GM21528 (cell line): Measurements from ENCODE around the gene ANKRD11.
"Not testable (repeated sequence)": the region's sequence is repeated elsewhere in the genome, so short reads cannot be mapped to it uniquely, and the experiment has no call there.

Experiments
- ATAC-seq: cut with Tn5 transposase; IDR thresholded peaks from one replicate; pipeline ENCODE4 v1.9.1; 2021; ENCODE audit warnings: mild to moderate bottlenecking, moderate library complexity; ENCODE audit not compliant: unreplicated experiment, low FRiP score

ANKRD11 gene

DNA sequence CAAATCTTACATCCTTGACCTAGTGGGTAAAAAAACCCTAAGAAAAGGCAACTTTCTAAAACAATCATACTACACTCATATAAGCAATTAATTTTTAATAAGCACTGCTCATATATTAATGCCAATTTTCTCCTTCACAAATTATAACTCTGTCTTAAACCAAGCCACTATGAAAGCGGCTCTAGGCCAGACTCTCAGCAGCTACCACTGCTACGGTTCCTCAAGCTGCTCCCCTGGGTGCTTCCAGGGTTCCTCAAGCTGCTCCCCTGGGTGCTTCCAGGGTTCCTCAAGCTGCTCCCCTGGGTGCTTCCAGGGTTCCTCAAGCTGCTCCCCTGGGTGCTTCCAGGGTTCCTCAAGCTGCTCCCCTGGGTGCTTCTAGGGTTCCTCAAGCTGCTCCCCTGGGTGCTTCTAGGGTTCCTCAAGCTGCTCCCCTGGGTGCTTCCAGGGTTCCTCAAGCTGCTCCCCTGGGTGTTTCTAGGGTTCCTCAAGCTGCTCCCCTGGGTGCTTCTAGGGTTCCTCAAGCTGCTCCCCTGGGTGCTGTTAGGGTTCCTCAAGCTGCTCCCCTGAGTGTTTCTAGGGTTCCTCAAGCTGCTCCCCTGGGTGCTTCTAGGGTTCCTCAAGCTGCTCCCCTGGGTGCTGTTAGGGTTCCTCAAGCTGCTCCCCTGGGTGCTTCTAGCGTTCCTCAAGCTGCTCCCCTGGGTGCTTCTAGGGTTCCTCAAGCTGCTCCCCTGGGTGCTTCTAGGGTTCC is 35.8 kb downstream of the ANKRD11 start:
- ATAC-seq, result not testable (repeated sequence)

- no peak for ATAC-seq
Measured at GRCh38 chr16:89453501-89454321, 36.6 kb downstream of the ANKRD11 start.

- no peak for ATAC-seq
Measured at GRCh38 chr16:89452925-89453324, 37.4 kb downstream of the ANKRD11 start.

DNA sequence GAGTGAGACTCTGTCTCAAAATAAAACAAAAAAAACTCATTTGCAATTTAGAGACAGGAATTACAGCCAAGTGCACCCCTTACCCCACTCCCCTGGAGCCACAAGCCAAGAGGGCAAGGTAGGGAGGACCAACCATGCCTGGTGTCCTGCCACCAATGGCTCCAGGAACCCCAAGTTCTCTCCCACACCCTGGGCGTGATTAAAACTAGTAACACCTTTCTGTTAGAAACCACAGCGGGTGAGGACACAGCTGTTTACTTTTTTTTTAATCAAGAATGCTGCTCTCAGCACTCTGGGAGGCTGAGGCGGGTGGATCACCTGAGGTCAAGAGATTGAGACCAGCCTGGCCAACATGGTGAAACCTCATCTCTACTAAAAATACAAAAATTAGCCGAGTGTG is 38.1 kb downstream of the ANKRD11 start:
- no peak for ATAC-seq

DNA sequence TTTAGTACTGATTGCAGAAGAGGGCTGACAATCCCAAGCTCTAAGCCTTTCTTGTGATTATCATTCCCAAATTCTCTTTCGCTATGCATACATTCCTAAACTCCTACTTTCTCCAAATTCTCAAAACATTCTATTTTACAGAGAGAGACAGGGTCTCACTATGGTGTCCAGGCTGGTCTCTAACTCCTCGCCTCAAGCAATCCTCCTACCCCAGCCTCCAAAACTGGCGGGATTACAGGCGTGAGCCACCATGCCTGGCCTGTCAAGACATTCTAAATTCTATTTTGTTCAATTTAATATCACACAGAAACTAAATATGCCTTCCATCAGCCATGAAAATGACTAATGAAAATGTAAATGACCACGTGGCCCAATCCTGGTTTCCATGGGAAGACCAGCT is 39.8 kb downstream of the ANKRD11 start:
- no peak for ATAC-seq

GRCh38 chr16:89449726-89450335 is 40.5 kb downstream of the ANKRD11 start:
- ATAC-seq, result no peak

DNA sequence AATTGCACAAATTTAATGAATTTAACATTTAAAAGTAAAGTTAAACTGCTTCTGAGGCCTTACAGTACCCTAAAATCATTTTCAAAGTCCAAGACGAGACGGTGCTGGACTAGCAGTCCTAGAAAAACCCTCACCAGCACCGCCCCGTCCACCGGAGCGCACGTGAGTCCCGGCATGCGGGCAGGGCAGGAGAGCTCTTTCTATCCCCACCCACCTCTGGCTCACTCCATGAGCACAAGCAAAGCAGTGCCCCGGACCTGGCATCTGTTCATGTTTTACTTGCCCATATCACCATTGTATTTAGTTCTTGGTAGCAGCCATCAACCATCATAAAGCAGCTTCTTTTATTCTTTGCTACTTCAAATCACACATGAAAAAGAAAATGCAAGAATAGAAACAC is 41.7 kb downstream of the ANKRD11 start:
- ATAC-seq, result no peak

GRCh38 chr16:89446975-89447293 is 43.4 kb downstream of the ANKRD11 start:
- no peak for ATAC-seq

DNA sequence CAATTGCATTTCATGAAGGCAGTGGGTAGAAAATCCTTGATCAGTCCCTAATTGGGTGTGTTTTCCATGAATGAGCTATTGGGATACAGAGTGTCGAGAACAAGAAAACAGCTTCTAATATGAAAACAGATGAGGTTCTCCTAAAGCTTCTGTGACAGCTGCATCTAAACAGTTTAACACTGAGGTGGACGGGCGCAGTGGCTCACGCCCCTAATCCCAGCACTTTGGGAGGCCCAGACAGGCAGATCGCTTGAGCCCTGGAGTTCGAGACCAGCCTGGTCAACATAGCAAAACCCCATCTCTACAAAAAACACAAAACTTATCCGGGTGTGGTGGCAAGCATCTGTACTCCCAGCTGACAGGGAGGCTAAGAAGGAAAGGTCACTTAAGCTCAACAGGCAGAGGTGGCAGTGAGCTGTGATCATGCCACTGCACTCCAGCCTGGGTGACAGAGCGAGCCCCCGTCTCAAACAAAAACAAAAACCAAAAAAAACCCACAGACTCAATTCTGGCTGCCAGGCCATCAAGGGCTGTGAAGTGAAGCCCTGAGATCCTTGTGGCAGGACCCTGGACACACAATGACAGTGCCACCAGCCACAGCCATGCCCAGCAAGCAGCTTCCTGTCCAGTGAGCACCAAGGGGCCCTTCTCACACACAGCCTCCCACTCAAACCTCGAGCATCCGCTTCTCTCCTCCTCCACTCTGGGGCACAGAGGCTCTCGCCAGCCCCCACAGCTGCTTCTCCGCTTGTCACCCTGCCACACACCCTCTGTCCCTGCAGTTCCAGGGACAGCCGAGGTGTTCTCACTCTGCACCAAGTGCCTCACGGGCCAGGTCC is 44.0 kb downstream of the ANKRD11 start:
- ATAC-seq, result no peak

DNA sequence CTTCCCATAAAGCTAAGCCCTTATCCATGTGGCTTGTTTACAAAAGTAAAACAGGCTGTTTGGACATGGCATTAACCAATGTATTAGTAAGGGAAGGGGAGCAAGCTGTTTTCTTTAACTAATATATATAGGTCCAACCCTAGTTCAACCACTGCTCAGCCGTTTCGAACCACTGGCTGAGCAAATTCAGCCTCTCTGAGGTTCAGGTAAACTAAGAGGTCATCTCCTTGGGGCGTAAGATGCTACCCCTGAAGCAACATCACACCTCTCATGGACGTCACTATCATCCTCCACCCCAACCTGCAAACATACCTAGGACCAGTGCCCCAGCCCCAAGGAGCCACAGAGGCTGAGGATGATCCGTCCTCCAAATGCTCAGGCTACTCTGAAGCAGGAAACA is 45.2 kb downstream of the ANKRD11 start:
- no peak for ATAC-seq

DNA sequence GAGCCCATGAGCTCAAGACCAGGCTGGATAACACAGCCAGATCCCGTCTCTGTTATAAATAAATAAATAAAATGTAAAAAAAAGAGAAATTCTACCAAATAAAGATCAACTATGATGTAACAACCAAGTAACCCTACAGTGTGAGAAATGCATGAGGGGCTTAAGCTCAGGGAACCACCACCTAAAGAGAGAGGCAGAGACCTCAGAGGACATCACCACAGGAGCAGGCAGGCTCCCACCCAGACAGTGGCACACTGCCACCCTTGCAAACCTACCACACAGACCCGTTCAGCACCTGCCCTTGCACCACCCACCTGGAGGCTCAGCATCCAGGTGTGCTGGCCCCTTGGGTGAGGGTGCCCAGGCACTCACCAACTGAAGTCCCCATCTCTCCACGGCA is 45.6 kb downstream of the ANKRD11 start:
- no peak for ATAC-seq

- no peak for ATAC-seq
Measured at GRCh38 chr16:89444151-89444723, 46.1 kb downstream of the ANKRD11 start.

DNA sequence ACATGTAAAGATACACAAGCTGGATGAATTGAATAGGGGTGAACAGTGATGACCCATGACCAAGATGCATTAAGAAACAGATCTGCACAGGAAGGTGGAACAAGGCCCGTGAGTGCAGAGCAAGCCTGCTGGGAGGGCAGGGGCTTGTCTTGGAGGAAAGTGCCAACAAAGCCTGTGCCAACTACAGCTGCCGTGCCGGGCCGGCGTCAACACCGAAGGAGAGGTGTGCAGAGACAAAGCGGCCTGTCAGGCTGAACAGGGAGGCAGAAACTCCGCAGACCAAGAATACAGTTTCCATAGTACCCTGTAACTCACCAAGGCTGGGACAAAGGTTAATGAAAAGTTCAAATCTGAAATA is 46.7 kb downstream of the ANKRD11 start:
- ATAC-seq, result no peak

DNA sequence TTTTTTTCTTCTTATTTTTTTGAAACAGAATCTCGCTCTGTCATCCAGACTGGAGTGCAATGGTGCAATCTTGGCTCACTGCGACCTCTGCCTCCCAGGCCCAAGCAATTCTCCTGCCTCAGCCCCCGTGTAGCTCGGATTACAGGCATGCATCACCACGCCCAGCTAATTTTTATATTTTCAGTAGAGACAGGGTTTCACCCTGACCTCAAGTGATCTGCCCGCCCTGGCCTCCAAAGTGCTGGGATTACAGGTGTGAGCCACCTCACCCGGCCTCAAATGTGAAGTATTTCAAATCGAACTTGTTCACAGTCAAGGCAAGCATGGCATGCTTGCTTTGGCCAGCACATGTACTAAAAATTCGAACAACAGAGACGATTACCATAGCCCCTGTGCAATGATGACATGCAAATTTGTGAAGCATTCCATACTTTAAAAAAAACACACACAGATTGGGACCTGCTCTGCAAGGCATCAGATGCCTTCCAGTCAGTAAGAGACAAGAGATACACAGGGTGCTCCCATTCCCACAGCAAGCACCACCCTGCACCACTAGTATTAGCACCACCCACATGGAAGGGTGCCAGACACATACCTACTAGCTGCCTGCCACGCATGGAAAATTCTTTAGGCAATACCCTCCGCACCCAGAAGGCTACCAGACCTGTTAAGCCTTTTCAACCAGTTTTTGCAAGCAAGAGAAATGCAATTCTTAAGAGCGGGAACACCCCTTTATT is 47.2 kb downstream of the ANKRD11 start:
- no peak for ATAC-seq

- no peak for ATAC-seq
Measured at GRCh38 chr16:89442588-89442987, 47.8 kb downstream of the ANKRD11 start.

DNA sequence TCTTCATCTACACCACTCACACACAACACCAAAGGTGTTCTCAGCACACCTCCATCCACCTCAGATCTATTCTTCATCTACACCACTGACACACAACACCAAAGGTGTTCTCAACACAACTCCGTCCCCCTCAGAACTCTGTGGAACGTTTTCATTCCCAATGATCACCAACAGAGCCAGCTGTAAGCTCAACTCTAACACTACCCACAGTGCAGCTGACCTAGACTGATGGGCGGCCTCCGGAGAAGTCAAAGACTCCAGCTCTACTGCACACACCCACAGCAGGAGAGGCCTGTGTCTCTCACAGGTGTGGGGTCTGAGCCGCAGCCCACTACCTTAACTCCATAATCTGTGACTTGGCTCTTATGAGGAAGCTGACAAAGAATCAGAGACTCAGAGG is 50.7 kb downstream of the ANKRD11 start:
- ATAC-seq, result no peak

GRCh38 chr16:89437991-89438390 is 52.4 kb downstream of the ANKRD11 start:
- no peak for ATAC-seq

- no peak for ATAC-seq
Measured at GRCh38 chr16:89437251-89437987, 52.9 kb downstream of the ANKRD11 start.

DNA sequence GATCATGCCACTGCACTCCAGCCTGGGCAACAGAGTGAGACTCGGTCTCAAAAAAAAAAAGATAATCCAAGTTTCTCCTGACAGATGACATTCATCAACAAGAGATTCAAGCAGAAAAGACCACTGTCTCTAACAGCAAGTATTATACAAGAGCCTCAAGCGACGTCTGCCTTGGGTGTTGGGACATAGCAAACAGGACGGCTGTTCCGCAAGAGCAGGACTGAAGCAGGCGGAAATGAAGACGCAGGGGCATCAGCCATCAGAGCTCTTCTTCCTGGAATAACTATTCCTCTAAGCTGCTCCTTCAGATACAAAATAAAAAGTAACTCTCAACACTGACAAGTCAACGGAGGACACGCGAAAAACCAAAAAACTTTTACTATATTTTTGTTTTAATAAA is 54.0 kb downstream of the ANKRD11 start:
- ATAC-seq, result no peak
